ENCODE measurements around the gene SKOR2.
"Not testable (repeated sequence)": the region's sequence is repeated elsewhere in the genome, so short reads cannot be mapped to it uniquely, and the experiment has no call there.

The SKOR2 gene

GRCh38 chr18:47203626-47204464, 47.6 kb downstream of the SKOR2 start:
- no peak for DNase-seq

GRCh38 chr18:47195961-47196360, 55.5 kb downstream of the SKOR2 start:
- DNase-seq, result not testable (repeated sequence)

GRCh38 chr18:47191961-47192360, 59.5 kb downstream of the SKOR2 start:
- no peak for DNase-seq

- no peak for DNase-seq
These were observed 63.7 kb downstream of the SKOR2 start for GRCh38 chr18:47187721-47188120.

GRCh38 chr18:47184419-47185050, 66.9 kb downstream of the SKOR2 start:
- DNase-seq, result no peak

GRCh38 chr18:47182156-47182555, 69.3 kb downstream of the SKOR2 start:
- DNase-seq, result not testable (repeated sequence)

- DNase-seq, result no peak
These were observed 70.7 kb downstream of the SKOR2 start for GRCh38 chr18:47180765-47181164.

- DNase-seq, result peak in 1 of 51 donors; percentile 2
These were observed 71.9 kb downstream of the SKOR2 start for GRCh38 chr18:47179520-47179919.

GRCh38 chr18:47175898-47176575, 75.4 kb downstream of the SKOR2 start, which contains the start of gene IER3IP1:
TSS of gene IER3IP1 (minus strand) at chr18:47176364. CDS start at chr18:47176277, 87 bp downstream.
- peak; percentile 28 to 90 (median 80) for DNase-seq

- DNase-seq, result peak in 3 of 51 donors; percentile 5 to 20 (median 10)
These were observed 76.1 kb downstream of the SKOR2 start for GRCh38 chr18:47175283-47175897.

GRCh38 chr18:47174545-47175116, 76.8 kb downstream of the SKOR2 start:
- DNase-seq, result no peak

GRCh38 chr18:47172476-47172875, 79.0 kb downstream of the SKOR2 start:
- no peak for DNase-seq

GRCh38 chr18:47168913-47169312, 82.5 kb downstream of the SKOR2 start:
- no peak for DNase-seq

- DNase-seq, result no peak
These were observed 83.0 kb downstream of the SKOR2 start for GRCh38 chr18:47168509-47168908.

GRCh38 chr18:47166294-47166693, 85.2 kb downstream of the SKOR2 start:
- no peak for DNase-seq

GRCh38 chr18:47163241-47163640, 88.2 kb downstream of the SKOR2 start:
- DNase-seq, result no peak

- no peak for DNase-seq
These were observed 91.2 kb downstream of the SKOR2 start for GRCh38 chr18:47160256-47160655.

GRCh38 chr18:47158404-47158803, 93.1 kb downstream of the SKOR2 start:
- not testable (repeated sequence) for DNase-seq
